Medulla oblongata (tissue), 1 donor: ENCODE measurements around the gene UBE2QL1.

ENCODE experiments used
- DNase-seq: peaks from one replicate; pipeline ENCODE4 v3.0.0-alpha.2; 2015; ENCODE audit errors: extremely low spot score

UBE2QL1 gene

DNA sequence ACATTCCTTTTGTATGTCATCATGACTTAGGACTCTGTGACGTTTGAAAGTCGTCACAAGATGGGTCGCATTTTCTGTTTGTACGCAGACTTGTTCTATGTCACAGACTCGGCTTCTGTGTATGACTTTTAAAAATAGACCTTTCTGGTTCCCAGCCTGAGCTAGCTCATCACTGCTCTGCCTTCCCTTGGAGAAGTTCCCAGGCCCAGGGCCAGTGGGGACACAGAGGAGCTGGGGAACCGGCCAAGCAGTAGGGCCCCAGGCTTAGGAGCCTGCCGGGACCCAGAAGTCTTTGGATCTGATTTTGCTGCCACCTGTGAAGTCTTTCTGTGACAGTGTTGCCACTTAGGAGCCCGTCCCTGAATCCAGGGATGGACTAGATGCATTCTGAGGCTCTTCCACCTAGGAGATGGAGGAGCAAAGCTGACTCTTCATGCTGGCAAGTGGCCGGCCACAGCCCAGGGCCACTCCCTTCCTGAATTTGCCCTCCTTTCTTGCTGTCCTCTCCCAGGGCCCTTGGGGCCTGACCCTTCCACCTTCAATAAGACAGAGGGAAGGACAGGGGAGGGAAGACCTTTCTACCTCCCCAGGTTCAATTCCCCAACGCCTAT lies 18.1 kb upstream of the UBE2QL1 start:
- DNase-seq: peak; percentile 26

DNA sequence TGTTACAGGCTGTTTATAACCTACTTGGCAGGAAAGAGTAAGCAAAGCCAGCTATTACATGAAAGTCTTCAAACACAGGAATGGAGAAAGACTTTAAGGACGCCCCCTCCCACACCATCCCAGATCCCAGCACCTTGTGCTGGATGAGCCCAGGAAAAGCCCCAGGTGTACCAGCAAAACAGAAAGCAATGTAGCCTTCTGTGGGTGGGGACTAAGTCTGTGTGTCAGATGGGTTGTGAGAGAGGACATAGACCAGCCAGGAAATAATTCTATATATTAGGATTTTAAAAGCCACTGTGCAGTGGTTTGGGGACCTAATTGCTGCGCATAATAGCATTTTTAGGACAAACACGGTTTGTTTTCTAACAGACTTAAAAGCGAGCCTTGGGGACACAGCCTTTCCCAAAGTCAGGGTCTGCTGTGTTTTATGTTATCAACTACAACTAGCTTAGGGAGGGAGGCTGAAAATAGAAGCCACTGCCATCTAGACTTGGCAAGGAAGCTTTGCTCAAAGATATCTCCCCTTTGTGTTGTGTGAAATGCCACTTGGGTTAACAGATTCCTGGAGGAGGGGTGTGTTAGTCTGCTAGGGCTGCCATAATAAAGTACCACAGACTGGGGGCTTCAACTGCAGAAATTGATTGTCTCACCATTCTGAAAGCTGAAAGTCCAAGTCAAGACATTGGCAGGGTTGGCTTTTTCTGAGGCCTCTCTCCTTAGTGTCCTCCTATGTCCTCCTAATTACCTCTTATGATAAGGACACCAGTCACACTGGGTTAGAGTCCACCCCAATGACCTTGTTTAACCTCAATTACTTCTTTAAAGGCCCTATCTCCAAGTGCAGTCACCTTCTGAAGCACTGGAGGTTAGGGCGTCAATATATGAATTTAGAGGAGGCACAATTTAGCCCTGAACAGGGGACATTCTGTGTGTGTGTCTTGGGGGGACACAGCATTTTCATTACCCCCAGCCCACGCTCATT lies 17.2 kb upstream of the UBE2QL1 start:
- no peak for DNase-seq

DNA sequence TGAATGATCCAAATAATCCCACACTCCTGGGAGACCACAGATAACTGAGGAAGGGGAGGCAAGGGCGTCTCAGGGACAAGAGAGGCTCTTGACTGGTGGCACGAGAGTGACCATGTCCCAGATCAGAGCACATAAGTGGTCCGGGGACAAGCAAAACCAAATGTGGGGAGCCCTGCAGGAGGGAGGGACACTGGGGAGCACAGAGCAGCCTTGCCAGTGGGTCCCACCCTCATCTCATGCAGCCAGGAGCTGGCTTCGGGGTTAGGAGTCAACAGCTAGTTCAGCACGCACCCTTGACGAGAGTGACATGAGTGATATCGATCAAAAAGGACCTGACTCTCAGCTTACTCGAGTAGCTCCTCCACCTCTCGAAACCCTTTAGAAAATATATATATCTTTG lies 16.5 kb upstream of the UBE2QL1 start:
- no peak for DNase-seq

DNA sequence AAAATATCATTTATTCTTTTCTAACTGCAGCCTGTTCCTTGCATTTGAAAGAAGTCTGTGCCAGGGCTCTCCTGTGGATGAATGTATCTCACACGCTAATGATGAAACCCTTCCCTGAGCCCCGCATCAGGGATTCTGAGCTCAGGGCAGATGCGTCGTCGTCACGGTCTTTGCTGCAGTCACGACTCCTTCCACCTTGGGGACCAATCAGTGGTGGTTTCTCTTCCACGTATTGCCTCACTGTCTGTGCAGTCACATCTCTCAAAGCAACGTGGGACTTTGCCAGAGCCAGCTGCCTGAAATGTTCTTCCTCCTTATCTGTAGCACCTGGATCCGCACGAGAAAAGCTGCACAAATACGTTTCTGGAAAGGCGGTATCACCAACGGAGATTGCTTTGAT lies 13.9 kb upstream of the UBE2QL1 start:
- no peak for DNase-seq

DNA sequence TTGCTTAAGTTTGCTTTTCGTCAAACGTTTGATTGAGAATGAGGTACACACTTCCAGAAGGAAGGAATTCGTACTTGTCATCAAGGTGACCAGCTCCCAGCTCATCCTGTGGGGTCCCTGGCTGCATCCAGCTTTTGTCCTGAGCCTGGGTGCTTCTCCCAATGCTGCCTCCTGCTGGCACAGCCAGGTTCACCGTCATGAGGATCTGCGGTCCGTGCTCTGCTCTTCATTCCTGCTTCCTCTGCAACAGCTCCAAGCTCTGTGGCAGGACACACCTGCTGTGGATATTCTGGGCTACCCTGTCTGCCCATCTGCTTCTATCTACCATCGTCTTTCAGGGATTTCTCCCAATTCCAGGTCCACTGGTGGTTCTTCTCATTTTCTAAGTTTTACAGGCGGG lies 13.3 kb upstream of the UBE2QL1 start:
- no peak for DNase-seq

DNA sequence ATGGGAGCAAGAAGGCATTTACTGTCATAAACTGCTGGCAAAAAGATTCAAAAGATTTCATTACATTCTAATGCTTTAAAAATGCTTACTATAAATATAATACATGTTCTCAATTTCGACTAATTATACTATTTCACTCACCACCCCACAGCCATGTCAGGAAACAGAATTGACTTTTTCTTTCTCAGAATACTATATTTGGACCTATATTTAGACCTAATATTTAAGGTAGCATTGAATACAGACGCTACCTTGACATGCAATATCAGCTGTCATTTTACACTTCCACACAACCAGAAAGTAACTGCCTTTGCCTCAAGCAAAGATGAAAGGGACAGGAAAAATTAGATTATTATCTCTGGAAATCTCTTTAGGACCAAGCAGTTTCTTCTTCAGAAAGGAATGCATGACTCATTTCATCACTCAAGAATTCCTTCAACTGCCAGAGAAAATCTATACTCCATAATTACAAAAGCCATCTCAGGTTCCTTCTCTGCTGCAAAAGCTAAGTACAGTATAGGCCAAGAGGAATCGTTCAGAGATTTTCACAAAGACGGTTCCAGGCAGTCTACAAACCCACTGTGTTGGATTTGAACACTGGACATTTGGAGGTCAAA lies 11.8 kb upstream of the UBE2QL1 start:
- no peak for DNase-seq

DNA sequence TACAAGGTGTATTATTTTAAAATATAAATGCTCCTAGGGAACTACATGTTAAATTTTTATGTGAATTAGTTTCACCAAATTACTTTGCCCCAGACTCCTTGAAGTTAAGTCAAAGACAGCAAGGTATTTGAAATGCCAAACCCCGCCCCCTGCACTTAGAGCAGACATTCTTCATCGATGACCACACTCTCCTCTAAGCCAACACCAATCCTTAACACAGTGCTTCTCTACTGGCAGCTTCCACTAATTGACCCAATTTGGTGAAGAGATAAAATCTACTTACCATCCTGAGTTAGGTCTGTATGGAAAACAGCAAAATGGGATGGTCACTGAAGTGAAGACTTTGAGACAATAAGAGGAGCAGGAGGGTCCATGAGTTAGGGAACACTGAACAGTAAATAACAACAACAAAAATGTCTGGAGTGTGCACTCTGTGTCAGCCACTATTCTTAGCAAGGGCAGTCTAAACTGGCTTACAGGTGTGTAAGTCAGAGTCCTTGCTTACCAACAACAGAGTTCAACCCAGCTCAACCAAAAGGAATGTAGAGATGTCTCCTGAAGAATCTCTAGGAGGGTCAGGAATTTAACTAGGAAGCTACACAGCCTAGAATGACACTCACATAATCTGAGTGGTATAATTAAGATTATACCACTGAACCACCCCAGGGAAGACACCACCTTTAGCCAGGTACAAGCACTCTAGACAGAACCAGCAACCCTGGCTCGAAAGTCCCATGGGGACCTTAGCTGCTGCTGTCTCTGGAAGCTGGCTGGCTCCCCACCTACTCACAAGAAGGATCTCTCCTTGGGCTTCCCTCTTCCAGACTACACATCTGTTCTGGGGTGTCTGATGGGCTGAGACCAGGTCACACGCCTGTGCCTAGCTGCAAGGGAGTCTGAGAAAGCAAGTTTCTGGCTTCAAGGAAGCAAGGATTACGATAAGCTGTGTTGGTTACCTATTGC lies 8.8 kb upstream of the UBE2QL1 start:
- no peak for DNase-seq

DNA sequence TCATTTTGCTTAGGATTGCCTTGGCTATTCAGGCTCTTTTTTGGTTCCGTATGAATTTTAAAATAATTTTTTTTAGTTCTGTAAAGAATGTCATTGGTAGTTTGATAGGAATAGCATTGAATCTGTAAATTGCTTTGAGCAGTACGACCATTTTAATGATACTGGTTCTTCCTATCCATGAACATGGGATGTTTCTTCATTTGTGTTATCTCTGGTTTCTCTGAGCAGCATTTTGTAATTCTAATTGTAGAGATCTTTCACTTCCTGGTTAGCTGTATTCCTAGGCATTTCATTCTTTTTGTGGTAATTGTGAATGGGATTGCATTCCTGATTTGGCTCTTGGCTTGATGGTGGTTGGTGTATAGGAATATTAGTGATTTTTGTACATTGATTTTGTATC lies 6.3 kb upstream of the UBE2QL1 start:
- DNase-seq: no peak

DNA sequence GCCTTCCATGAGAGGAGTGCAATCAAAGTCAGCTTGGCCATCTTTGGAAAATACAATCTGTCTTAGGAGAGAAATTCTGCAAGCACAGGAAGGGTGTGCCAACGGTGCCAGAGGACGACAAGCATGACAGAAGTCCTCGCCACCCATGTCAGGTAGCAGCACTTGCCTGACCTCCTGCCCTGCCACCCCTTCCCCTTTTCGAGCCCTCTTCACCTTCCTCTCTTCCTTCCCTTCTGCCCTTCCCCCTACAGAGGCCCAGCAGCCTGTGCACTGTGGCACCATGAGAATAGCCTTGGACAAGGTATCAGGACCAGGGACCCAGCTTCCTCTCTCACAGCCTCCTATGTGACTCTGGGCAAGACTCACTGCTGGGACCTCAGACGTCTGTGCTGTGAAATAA lies 5.3 kb upstream of the UBE2QL1 start:
- DNase-seq: no peak

DNA sequence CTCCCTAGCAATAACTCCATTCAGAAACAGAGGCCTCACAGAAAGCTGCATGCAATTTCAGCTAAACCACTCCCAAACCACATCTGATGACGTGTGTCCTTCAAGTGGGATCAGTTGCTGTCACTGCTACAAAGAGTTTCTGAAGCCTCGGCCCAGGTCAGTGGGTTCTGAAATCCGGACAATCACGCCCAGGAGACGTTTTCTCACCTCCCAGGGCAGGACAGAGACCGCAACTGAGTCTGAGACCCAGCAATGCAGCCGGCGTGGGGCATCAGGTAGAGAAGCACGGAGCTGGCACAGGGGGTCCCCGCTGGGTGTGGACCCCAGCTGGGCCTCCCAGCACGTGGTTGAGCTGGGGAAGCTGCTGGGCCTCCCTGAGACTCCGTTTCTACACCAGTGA lies 2.6 kb upstream of the UBE2QL1 start:
- DNase-seq: no peak

DNA sequence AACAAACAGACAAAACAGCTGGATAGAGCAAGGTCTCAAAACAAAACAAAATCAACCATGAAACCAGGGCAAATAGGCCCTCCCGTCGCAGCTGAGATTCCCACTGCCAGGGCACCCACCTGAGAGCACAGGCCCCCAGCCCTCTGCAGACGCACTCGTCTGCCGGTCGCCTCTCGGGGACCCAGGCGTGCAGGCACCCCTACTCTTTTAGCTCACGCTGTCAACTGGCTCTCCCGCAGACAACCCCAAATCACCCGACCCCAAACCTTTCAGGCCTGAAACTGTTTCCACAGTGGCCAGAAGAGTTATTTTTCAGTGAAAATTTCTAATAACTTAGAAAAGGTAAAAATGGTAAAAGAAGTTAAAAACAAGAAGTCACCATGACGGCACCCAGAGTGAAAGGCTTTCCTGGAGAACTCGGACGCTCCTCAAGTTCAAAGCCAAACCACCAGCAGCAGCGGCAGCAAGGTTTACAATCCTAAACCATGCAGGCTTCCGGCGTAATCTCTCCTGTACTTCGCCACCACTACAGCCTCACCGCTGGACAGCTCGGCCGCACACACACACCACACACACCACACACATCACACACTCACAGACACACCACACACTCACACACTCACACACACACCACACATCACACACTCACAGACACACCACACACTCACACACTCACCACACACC lies 1.9 kb upstream of the UBE2QL1 start:
- no peak for DNase-seq

DNA sequence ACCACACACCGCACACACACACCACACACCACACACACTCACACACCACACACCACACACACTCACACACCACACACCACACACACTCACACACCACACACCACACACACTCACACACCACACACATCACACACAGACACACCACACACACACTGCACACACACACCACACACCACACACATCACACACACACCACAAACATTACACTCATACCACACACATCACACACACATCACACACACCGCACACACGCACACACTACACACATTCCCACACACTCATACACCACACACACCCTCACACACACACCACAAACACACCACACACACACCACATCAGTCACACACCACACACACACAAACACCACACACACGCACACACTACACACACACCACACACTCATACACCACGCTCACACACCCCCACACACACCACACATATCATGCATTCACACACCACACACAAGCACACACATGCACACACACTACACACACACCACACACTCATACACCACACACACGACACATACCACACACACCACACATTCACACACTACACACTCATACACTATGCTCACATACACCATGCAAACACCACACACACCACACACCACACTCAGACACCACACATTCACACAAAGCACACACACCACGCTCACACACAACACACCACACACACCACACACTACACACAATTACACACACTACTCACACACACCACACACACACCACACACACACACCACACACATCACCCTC lies 1.1 kb upstream of the UBE2QL1 start:
- DNase-seq: no peak

DNA sequence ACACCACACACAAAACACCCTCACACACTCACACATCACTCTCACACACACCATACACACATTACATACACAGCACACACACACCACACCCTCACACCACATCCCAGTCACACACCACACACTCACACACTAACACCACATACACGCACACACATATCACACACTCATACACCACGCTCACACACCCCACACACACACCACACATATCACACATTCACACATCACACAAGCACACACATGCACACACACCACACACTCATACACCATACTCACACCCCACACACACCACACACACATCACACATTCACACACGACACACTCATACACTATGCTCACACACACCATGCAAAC lies 543 bp upstream of the UBE2QL1 start:
- DNase-seq: no peak

DNA sequence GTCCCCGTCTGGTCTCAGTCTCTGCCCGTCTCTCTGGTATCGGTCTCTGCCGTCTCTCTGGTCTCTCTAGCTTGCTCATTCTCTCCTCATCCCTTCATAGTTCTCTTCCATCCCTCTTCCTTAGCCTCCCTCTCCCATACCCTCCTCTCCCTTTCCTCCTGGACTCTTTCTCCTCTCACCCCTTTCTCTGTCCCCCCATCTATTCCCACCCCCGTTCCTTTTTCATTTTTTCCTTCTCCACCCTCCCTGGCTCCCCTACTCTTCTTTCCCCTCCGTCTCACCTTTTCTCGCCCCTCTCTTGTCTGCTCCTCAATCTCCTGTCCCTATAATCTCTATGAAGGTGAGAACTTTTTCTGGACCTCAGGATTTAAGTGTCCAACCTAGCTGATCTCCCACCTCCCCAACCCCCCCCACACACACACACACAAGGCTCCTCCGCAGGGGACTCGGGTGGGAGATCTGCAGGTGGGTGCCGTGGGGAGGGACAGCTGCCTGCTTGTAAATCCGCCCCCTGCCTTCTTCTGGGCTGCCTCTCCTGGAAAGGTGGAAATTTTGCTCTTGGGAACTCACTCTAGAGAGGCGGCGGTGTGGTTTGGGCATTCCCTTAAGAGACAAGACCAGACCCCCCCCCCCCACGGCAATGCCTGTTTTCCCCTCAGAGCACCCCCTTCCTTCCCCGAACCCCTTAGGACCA lies 953 bp downstream of the UBE2QL1 start:
- DNase-seq: no peak

DNA sequence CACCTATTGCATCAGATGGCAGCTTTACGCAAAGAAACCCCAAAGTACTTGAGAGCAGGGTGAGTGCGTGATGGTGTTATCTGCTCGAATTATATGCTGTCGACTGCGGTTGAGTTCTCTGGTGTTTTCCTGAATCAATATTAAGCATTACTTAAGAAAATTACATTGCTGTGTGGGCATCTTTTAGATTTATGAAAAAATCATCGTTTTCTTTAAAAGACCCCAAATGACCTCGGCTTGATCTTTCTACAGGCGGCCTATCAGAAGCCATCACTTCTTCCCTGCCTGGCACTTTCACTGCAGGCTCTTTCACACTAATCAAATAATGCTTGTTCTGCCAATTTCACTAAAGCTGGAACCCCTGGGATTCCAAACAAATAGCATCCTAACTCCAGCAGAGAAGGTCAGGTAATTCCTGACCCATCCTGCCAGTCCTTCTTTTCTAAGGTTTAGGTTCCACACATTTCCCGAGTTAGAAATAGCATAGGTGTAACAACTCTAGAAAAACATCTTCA lies 1.7 kb downstream of the UBE2QL1 start:
- no peak for DNase-seq

DNA sequence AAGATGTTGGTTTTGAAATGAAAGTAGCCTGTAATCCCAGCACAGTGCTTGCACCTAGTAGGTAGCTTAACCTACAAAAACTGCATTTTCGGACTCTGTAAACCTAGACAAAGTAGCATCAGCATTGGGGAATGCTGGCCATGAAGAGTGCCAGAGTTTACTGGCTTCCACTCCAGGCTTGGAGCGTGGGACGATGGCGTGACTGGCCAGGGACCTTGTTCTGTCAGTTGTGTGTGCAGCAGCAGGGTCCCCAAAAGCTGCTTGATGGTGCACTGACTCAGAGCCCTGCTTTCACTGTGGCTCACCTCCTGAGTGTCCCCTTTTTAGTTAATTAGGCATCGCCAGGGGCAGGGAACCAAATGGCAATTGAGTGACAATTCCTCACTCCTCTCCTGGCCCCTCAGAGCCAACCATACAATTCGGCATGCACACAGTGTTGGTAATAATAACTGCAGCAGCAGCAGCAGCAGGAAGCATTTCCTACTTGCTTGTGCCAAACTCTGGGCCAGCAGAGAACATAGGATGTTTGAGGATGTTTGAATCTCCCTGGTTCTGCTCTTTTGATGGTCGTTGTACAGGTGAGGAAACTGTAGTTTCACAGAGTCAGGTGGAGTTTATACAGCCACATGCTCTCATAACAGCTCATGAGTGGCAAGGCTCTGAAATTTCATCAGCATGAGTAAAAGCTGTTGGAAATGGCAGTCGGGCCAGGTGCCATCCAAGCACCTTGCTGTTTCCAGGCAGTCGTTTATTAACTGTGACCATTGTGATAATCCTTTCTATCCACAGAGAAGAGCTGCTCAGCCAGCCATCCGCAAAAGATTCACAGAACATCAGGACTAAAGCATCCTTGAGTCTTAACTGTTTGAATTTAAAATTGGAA lies 4.2 kb downstream of the UBE2QL1 start:
- DNase-seq: no peak

DNA sequence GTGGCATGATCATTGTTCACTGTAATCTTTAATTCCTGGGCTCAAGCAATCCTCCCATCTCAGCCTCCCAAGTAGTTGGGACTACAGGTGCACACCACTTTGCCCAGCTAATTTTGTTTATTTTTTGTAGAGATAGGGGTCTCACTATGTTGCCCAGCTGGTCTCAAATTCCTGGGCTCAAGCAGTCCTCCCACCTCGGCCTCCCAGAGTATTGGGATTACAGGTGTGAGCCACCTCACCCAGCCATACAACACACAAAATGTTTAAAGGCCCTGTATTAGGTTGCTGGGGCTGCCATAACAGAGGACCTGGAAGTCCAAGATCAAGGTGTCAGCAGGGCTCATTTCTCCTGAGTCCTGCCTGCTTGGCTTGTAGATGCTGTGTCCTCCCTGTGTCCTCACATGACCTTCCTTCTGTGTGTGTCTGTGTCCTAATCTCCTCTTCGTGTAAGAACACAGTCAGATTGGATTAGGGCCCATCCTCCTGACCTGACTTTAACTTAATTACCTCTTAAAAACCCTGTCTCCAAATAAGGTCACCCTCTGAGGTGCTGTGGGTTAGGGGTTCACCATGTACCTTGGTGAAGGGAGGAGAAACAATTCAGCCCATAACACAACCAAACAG lies 5.4 kb downstream of the UBE2QL1 start:
- DNase-seq: no peak

DNA sequence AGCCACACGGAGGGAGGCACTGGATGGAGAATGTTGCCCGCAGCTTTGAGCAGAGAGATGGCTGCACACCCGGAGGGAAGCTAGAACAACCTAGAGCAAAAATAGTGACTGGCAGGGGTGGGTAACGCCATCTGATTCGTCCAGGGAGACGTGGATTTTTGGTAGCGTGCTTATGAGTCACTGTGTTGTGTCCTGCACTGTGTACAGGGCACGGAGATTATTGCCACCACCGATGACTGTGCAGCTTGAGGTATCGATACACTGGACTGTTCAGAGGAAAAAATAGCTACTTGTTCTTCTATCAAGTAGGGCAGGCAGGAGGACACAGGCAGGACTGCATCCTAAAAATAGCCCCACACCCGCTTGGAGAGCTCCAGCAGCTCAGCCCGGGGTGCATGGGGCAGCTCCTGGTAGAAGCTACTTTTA lies 6.0 kb downstream of the UBE2QL1 start:
- DNase-seq: no peak
